Fibroblast of lung (primary cell): ENCODE results near the gene MCTP2. TPM values are rescaled to one million over a fixed set of nuclear protein-coding genes. Genes with fewer than 3 reads are reported as not detected.

Experiments
- DNase-seq, 2 donors: peaks; one replicate each; pipeline versions ENCODE4 v3.0.0 to v3.0.0-alpha.2; 2010; ENCODE audit warnings: low read depth in 2 of 2
- H2AFZ ChIP-seq: 2 replicates; pipeline ENCODE4 v1.5.1; 2012; ENCODE audit warnings: low read length, control low read depth, inconsistent platforms
- H3K27ac ChIP-seq: 2 replicates; pipeline ENCODE4 v1.5.1; 2011; ENCODE audit warnings: low read length, control low read depth; ENCODE audit not compliant: insufficient read depth
- H3K27me3 ChIP-seq: 2 replicates; pipeline ENCODE4 v1.5.1; 2011; ENCODE audit warnings: mild to moderate bottlenecking, low read length; ENCODE audit not compliant: control insufficient read depth, insufficient read depth
- H3K36me3 ChIP-seq: 2 replicates; pipeline ENCODE4 v1.5.1; 2011; ENCODE audit warnings: low read length; ENCODE audit not compliant: control insufficient read depth, insufficient read depth
- H3K4me1 ChIP-seq: 2 replicates; pipeline ENCODE4 v1.5.1; 2011; ENCODE audit warnings: low read length; ENCODE audit not compliant: control insufficient read depth, insufficient read depth; ENCODE audit errors: extremely low read depth
- H3K4me2 ChIP-seq: 2 replicates; pipeline ENCODE4 v1.5.1; 2011; ENCODE audit warnings: low read length, control low read depth; ENCODE audit not compliant: insufficient read depth; ENCODE audit errors: extremely low read depth
- H3K4me3 ChIP-seq, 4 experiments: fragments of 200-600 bp in 1 of 4; sonication (generic) in 1 of 4; replicated peaks in 1 of 4; 2 replicates each; pipeline ENCODE4 v1.5.1; 2011 to 2016; ENCODE audit warnings: low read length in 4 of 4, low read depth in 3 of 4, mild to moderate bottlenecking in 3 of 4, control low read depth in 2 of 4, inconsistent platforms in 1 of 4, mixed read lengths in 1 of 4; ENCODE audit not compliant: insufficient read depth in 1 of 4; ENCODE audit errors: control extremely low read depth in 1 of 4
- H3K79me2 ChIP-seq: 2 replicates; pipeline ENCODE4 v1.5.1; 2012; ENCODE audit warnings: mild to moderate bottlenecking, low read length, inconsistent platforms; ENCODE audit not compliant: control insufficient read depth, insufficient read depth
- H3K9ac ChIP-seq: 2 replicates; pipeline ENCODE4 v1.5.1; 2011; ENCODE audit warnings: mild to moderate bottlenecking, low read length, control low read depth; ENCODE audit not compliant: insufficient read depth
- H3K9me3 ChIP-seq: 2 replicates; pipeline ENCODE4 v1.5.1; 2012; ENCODE audit warnings: low read depth, low read length; ENCODE audit not compliant: control insufficient read depth, insufficient read depth
- H4K20me1 ChIP-seq: 2 replicates; pipeline ENCODE4 v1.5.1; 2011; ENCODE audit warnings: low read length; ENCODE audit not compliant: control insufficient read depth, insufficient read depth; ENCODE audit errors: extremely low read depth
- EZH2 ChIP-seq: IDR thresholded peaks from 2 replicates; pipeline ENCODE4 v1.5.1; 2012; ENCODE audit warnings: low read length, control low read depth, mild to moderate bottlenecking; ENCODE audit errors: missing control alignments
- polyA plus RNA-seq, 2 donors: library from polyadenylated mRNA; depleted of rRNA in 1 of 2; stranded (reverse) in 1 of 2; unstranded in 1 of 2; fragments of >200 nt; gene quantifications; 2 replicates each; pipeline ENCODE4 v1.2.1, GENCODE V29; 2011 to 2012; ENCODE audit warnings: missing spikeins in 1 of 2
- total RNA-seq: library from RNA; depleted of rRNA; stranded (reverse); fragments of >200 nt; gene quantifications from 2 replicates; pipeline ENCODE4 v1.2.1, GENCODE V29; 2014
- TF ChIP-seq, protein P1 (sequence below), 2 donors: IDR thresholded peaks in 1 of 2; conservative IDR thresholded peaks in 1 of 2; 1 replicate in 1 of 2; 2 replicates in 1 of 2; pipeline ENCODE4 v1.5.1; 2011 to 2012; ENCODE audit warnings: low read length in 2 of 2, control low read depth in 1 of 2, inconsistent platforms in 1 of 2, low read depth in 1 of 2, mild to moderate bottlenecking in 1 of 2

MCTP2 gene
- total and polyA plus RNA-seq, 2 donors (not counting 1 experiment from before 2014, with no cell fraction given), result 3.6 to 14.5 TPM

DNA sequence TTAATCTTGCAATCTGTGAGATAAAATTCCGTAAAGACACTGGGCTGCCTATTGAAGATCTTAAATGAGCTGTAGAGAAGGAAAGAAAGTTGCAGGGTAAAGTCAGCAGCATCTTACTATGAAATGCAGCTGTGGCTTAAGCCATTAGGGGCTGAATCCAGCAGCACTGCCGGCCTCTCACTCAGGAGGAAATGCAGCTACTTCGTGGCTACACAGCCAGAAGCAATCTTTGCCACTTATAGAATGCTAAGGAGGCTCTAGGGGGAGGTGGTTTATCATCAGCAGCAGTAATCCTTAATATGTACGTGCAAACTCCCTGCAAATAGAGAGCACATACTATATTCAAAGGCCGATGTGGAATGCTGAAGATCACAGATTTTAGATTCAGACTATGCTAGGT is 19.1 kb upstream of the MCTP2 start:
- no peak overlapping the region for H3K4me3 ChIP-seq
- TF ChIP-seq, protein P1, sequence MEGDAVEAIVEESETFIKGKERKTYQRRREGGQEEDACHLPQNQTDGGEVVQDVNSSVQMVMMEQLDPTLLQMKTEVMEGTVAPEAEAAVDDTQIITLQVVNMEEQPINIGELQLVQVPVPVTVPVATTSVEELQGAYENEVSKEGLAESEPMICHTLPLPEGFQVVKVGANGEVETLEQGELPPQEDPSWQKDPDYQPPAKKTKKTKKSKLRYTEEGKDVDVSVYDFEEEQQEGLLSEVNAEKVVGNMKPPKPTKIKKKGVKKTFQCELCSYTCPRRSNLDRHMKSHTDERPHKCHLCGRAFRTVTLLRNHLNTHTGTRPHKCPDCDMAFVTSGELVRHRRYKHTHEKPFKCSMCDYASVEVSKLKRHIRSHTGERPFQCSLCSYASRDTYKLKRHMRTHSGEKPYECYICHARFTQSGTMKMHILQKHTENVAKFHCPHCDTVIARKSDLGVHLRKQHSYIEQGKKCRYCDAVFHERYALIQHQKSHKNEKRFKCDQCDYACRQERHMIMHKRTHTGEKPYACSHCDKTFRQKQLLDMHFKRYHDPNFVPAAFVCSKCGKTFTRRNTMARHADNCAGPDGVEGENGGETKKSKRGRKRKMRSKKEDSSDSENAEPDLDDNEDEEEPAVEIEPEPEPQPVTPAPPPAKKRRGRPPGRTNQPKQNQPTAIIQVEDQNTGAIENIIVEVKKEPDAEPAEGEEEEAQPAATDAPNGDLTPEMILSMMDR (conservative IDR thresholded peaks at IDR 0.05 in 1 of 2, IDR thresholded peaks at IDR 0.05 in 1 of 2; ENCODE audit: low read depth in 1 of 2, low read length in 2 of 2), result no peak
- TF ChIP-seq EZH2, result no peak
- no peaks in the 10 kb centered on the region for H3K79me2 ChIP-seq
- H3K27ac ChIP-seq, result no peak overlapping the region
- H3K4me2 ChIP-seq, result no peak overlapping the region
- H3K36me3 ChIP-seq, result no peaks in the 10 kb centered on the region
- no peaks in the 10 kb centered on the region for H4K20me1 ChIP-seq
- H3K4me1 ChIP-seq, result no peaks in the 10 kb centered on the region
- DNase-seq, result no peak
- no peaks in the 10 kb centered on the region for H3K27me3 ChIP-seq
- H2AFZ ChIP-seq, result no peak overlapping the region
- H3K9ac ChIP-seq, result no peak overlapping the region
- H3K9me3 ChIP-seq, result no peaks in the 10 kb centered on the region

DNA sequence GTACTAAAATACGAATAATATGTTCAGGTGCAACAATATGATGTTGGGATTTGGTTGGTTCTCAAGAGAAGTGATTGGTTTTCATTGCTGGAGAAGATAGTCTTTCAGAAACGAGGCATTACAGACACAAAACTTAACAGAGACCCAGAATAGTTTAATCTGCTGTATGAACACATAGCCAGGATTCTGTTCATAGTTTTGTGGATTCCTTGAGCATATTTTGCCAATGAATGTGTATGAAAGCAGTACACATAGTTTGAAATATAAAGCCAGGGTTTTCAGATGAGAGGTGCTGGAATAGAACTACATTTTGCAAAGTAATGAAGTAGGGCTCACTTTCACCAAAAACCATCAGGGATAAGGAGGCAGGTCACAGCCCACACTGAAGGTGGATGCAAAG is 5.7 kb upstream of the MCTP2 start:
- Histone ChIP-seq H3K27me3 (no peaks in the 10 kb centered on the region), H3K4me1 (peaks cover 2% of the 10 kb centered on the region), H3K27ac (no peak overlapping the region), H4K20me1 (no peaks in the 10 kb centered on the region), H2AFZ (no peak overlapping the region), H3K4me2 (peak overlapping the region; percentile 27), H3K36me3 (no peaks in the 10 kb centered on the region), H3K79me2 (no peaks in the 10 kb centered on the region), H3K4me3 (no peak overlapping the region), H3K9ac (no peak overlapping the region), H3K9me3 (no peaks in the 10 kb centered on the region)
- peak in 1 of 2 donors; percentile 34 for DNase-seq
- TF ChIP-seq, protein P1 (conservative IDR thresholded peaks at IDR 0.05 in 1 of 2, IDR thresholded peaks at IDR 0.05 in 1 of 2; ENCODE audit: low read depth in 1 of 2, low read length in 2 of 2), result no peak
- no peak for TF ChIP-seq EZH2

- no peak overlapping the region for H3K9ac ChIP-seq
- H3K27me3 ChIP-seq, result no peaks in the 10 kb centered on the region
- H3K4me1 ChIP-seq, result peaks cover 2% of the 10 kb centered on the region
- TF ChIP-seq, protein P1 (conservative IDR thresholded peaks at IDR 0.05 in 1 of 2, IDR thresholded peaks at IDR 0.05 in 1 of 2; ENCODE audit: low read depth in 1 of 2, low read length in 2 of 2), result no peak
- no peak for TF ChIP-seq EZH2
- H3K79me2 ChIP-seq, result no peaks in the 10 kb centered on the region
- no peak overlapping the region for H3K4me2 ChIP-seq
- no peak overlapping the region for H3K27ac ChIP-seq
- H3K9me3 ChIP-seq, result no peaks in the 10 kb centered on the region
- H4K20me1 ChIP-seq, result no peaks in the 10 kb centered on the region
- H3K4me3 ChIP-seq, result no peak overlapping the region
- no peaks in the 10 kb centered on the region for H3K36me3 ChIP-seq
- DNase-seq, result no peak
- H2AFZ ChIP-seq, result no peak overlapping the region
Observed at GRCh38 chr15:94228611-94229010, 2.8 kb upstream of the MCTP2 start.
